ENCODE data around the gene LECT2. TPM values are rescaled to one million over a fixed set of nuclear protein-coding genes. Genes with fewer than 3 reads are reported as not detected.

The LECT2 gene
- total and polyA plus RNA-seq, 10 donors, result not detected

GRCh38 chr5:135951257-135951656 is 3.5 kb downstream of the LECT2 start:
- Histone ChIP-seq H3K36me3 (no peaks in the 10 kb centered on the region), H3K4me1 (no peaks in the 10 kb centered on the region), H3K27me3 (replicated peaks in 1 of 7) (peaks cover 0 to 28% (median 0%) of the 10 kb centered on the region in 7 donors), H3K27ac (no peak overlapping the region), H3K4me3 (no peak overlapping the region), H3K9me3 (no peaks in the 10 kb centered on the region)
- no peak for TF ChIP-seq POLR2A (IDR thresholded peaks at IDR 0.05)
- TF ChIP-seq CTCF (IDR thresholded peaks at IDR 0.05 in 8 of 11, conservative IDR thresholded peaks at IDR 0.05 in 3 of 11), result no peak
- no peak for TF ChIP-seq POLR2AphosphoS5 (IDR thresholded peaks at IDR 0.05)
- 78 to 87% (median 81%) methylated on average over 4 of the region's 4 CpGs for WGBS, 5 donors
- DNase-seq, result no peak
- intact Hi-C loops (cut with DNase I; ENCODE audit: low total_unique reads), result no loop called here

- H3K36me3 ChIP-seq, result no peaks in the 10 kb centered on the region
- no peak overlapping the region for H3K4me3 ChIP-seq
- no peaks in the 10 kb centered on the region for H3K9me3 ChIP-seq
- H3K27me3 ChIP-seq (replicated peaks in 1 of 7), result peaks cover 0 to 28% (median 0%) of the 10 kb centered on the region in 7 donors
- no peak overlapping the region for H3K27ac ChIP-seq
- TF ChIP-seq POLR2A (IDR thresholded peaks at IDR 0.05), result no peak
- no peak for TF ChIP-seq POLR2AphosphoS5 (IDR thresholded peaks at IDR 0.05)
- TF ChIP-seq CTCF (IDR thresholded peaks at IDR 0.05 in 8 of 11, conservative IDR thresholded peaks at IDR 0.05 in 3 of 11), result no peak
- 32 to 43% (median 33%) methylated on average over 3 of the region's 3 CpGs for WGBS, 5 donors
- no peaks in the 10 kb centered on the region for H3K4me1 ChIP-seq
- DNase-seq, result no peak
- intact Hi-C loops (cut with DNase I; ENCODE audit: low total_unique reads), result no loop called here
Observed at GRCh38 chr5:135950611-135951010, 4.2 kb downstream of the LECT2 start.

GRCh38 chr5:135944967-135945560 is 9.7 kb downstream of the LECT2 start:
- no peak for DNase-seq
- TF ChIP-seq CTCF (IDR thresholded peaks at IDR 0.05 in 8 of 11, conservative IDR thresholded peaks at IDR 0.05 in 3 of 11) (peak in 10 of 11 experiments; percentile 25 to 81 (median 67)), POLR2AphosphoS5 (IDR thresholded peaks at IDR 0.05) (no peak)
- no peaks in the 10 kb centered on the region for H3K9me3 ChIP-seq
- H3K27ac ChIP-seq, result no peak overlapping the region
- no peaks in the 10 kb centered on the region for H3K36me3 ChIP-seq
- 0 to 1% (median 0%) methylated on average over 3 of the region's 3 CpGs for WGBS, 5 donors
- intact Hi-C loops (cut with DNase I; ENCODE audit: low total_unique reads), result loop anchor here (5.0 to 10.0 kb wide), 3 partner anchors 137 to 270 kb away; no protein-coding TSS in a partner anchor
- no peaks in the 10 kb centered on the region for H3K4me1 ChIP-seq
- H3K4me3 ChIP-seq, result no peak overlapping the region
- no peaks in the 10 kb centered on the region for H3K27me3 ChIP-seq (replicated peaks in 1 of 7)

GRCh38 chr5:135944564-135944963 is 10.2 kb downstream of the LECT2 start:
- Histone ChIP-seq H3K27me3 (replicated peaks in 1 of 7) (no peaks in the 10 kb centered on the region), H3K27ac (no peak overlapping the region), H3K36me3 (no peaks in the 10 kb centered on the region), H3K4me3 (no peak overlapping the region), H3K9me3 (no peaks in the 10 kb centered on the region), H3K4me1 (no peaks in the 10 kb centered on the region)
- TF ChIP-seq CTCF (IDR thresholded peaks at IDR 0.05 in 8 of 11, conservative IDR thresholded peaks at IDR 0.05 in 3 of 11) (no peak), POLR2A (IDR thresholded peaks at IDR 0.05) (no peak), POLR2AphosphoS5 (IDR thresholded peaks at IDR 0.05) (no peak)
- intact Hi-C loops (cut with DNase I; ENCODE audit: low total_unique reads), result loop anchor here (10.0 kb wide), 2 partner anchors 230 to 270 kb away; no protein-coding TSS in a partner anchor
- no peak for DNase-seq

Measured in spleen (tissue), 11 donors.